ENCODE data around the gene FXYD5.
"Not testable (repeated sequence)": the region's sequence is repeated elsewhere in the genome, so short reads cannot be mapped to it uniquely, and the experiment has no call there.

Gene FXYD5

DNA sequence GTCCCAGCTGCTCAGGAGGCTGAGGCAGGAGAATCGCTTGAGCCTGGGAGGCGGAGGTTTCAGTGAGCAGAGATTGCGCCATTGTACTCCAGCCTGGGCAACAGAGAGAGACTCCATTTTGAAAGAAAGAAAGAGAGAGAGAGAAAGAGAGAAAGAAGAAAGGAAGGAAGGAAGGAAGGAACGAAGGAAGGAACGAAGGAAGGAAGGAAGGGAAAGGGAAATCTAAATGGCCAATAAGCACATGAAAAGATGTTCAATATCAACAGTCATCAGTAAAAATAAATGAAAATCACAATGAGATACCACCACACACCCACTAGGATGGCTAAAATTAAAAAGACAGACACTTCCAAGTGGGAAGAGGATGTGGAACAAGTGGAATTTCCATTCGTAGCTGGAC lies 19.7 kb downstream of the FXYD5 start:
- FAIRE-seq (no peak), DNase-seq (ENCODE audit: insufficient read length) (no peak)
- no peak for TF ChIP-seq POLR2AphosphoS5 (IDR thresholded peaks at IDR 0.05; ENCODE audit: low read depth, low read length)
- TF ChIP-seq POLR2A (IDR thresholded peaks at IDR 0.05; ENCODE audit: low read depth, low read length): no peak
- TF ChIP-seq TAF1 (IDR thresholded peaks at IDR 0.05; ENCODE audit: borderline replicate concordance, low read depth, low read length): no peak

DNA sequence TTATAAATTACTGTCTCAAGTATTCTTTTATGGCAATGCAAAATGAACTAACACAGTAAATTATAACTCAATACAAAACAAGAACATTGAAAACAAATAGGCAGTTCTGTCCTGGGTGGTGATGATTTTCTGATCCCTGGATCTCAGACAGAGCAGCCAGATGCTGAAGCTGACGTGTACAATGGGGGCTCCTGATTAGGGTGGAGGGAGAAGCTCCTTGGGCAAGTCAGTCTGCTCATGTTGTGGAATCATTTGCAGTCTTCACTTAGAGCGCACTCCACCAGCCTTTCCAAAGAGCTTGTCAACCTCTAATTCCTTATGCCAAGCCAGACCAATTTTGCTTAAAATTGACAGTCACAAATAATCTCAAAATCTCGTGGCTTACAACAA lies 21.6 kb downstream of the FXYD5 start:
- DNase-seq (ENCODE audit: insufficient read length) (no peak), FAIRE-seq (no peak)
- TF ChIP-seq POLR2A (IDR thresholded peaks at IDR 0.05; ENCODE audit: low read depth, low read length): no peak
- no peak for TF ChIP-seq POLR2AphosphoS5 (IDR thresholded peaks at IDR 0.05; ENCODE audit: low read depth, low read length)
- TF ChIP-seq TAF1 (IDR thresholded peaks at IDR 0.05; ENCODE audit: borderline replicate concordance, low read depth, low read length): no peak

DNA sequence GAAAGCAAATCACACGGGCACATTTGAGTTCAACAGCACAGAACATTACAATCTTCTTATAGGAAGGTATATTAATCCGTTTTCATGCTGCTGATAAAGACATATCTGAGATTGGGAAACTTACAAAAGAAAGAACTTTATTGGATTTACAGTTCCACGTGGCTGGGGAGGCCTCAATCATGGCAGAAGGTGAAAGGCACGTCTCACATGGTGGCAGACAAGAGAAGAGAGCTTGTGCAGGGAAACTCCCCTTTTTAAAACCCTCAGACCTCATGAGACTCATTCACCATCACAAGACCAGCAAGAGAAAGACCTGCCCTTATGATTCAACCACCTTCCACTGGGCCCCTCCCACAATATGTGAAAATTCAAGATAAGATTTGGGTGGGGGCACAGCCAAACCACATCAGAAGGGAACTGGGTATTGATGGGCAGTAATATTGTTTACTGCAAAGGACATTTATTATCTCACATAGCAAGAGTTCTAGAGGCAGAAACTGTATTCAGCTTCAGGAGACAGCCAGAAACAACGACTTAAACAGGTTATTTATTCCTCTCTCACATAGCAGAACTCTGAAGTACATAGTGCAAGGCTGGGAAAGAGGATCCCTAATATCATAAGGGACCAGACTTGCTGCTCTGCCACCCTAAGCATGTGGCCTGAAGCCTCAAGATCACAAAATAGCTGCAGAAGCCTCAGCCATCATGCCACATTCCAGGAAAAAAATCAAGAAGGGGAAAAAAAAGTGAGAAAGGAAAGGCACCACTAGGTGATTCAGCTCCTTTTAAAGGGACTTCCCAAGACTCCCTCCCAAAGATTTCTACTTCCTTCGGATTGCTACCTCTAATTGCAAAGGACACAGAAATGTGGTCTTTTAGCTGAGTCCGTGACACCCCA lies 23.1 kb downstream of the FXYD5 start:
- DNase-seq (ENCODE audit: insufficient read length) (no peak), FAIRE-seq (no peak)
- TF ChIP-seq POLR2AphosphoS5 (IDR thresholded peaks at IDR 0.05; ENCODE audit: low read depth, low read length): no peak
- no peak for TF ChIP-seq POLR2A (IDR thresholded peaks at IDR 0.05; ENCODE audit: low read depth, low read length)
- no peak for TF ChIP-seq TAF1 (IDR thresholded peaks at IDR 0.05; ENCODE audit: borderline replicate concordance, low read depth, low read length)

DNA sequence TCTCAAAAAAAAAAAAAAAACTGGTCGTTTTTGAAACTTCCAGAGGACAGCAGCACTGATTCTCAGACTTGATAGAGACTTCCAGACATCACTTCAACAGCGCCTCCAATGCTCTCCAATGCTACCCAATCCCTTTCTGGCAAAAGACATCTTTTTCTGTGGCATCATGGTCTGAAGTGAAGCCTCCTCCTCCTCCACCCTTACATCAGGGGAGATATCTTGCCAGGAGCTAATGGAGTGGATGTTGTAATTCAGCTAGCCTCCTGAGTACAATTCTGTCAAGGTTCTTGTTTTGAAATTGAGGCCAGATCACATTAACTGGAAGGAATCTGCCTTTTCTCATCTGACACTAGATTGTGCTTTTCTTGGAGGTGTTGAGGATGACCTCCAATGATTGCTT lies 24.2 kb downstream of the FXYD5 start:
- no peak for FAIRE-seq
- no peak for TF ChIP-seq POLR2A (IDR thresholded peaks at IDR 0.05; ENCODE audit: low read depth, low read length)
- no peak for TF ChIP-seq TAF1 (IDR thresholded peaks at IDR 0.05; ENCODE audit: borderline replicate concordance, low read depth, low read length)
- TF ChIP-seq POLR2AphosphoS5 (IDR thresholded peaks at IDR 0.05; ENCODE audit: low read depth, low read length): no peak
- no peak for DNase-seq (ENCODE audit: insufficient read length)

DNA sequence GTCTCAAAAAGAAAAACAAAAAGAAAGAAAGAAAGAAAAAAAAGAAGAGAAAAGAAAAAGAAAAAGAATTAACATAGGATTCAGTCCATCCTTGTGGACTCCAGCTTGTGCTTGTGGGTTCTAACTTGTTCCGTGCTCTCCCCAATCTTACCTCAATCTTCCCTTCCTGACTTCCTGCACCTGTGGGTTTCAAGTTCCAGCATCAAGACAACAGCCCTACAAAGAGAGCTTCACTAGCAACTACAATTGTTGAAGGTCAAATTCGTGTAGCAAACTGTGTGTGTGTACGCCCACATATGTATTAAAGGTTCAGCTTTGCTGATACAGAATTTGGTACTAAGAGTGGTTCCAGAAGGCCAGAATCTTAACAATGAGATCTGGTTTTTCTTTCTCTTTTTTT lies 25.3 kb downstream of the FXYD5 start:
- FAIRE-seq: no peak
- TF ChIP-seq TAF1 (IDR thresholded peaks at IDR 0.05; ENCODE audit: borderline replicate concordance, low read depth, low read length): no peak
- no peak for TF ChIP-seq POLR2AphosphoS5 (IDR thresholded peaks at IDR 0.05; ENCODE audit: low read depth, low read length)
- no peak for TF ChIP-seq POLR2A (IDR thresholded peaks at IDR 0.05; ENCODE audit: low read depth, low read length)

DNA sequence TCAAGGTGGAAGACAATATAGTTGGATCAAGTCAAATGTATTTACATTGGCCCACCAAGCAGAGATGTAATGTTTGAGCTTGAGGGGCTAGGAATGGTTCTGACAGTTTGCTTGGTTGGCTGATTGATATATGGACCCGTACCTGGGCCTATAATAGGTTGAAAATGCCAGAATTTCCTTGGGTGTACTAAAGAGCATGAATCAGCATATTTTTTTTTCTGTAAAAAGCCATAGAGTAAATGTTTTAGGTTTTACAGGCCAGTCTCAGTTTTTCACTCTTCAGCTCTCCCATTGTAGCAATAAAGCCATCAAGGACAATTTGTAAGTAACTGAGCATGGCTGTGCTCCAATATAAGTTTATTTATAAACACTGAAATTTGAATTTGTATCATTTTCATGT lies 26.9 kb downstream of the FXYD5 start:
- DNase-seq (ENCODE audit: insufficient read length) (no peak), FAIRE-seq (no peak)
- TF ChIP-seq TAF1 (IDR thresholded peaks at IDR 0.05; ENCODE audit: borderline replicate concordance, low read depth, low read length) (no peak), POLR2A (IDR thresholded peaks at IDR 0.05; ENCODE audit: low read depth, low read length) (no peak), POLR2AphosphoS5 (IDR thresholded peaks at IDR 0.05; ENCODE audit: low read depth, low read length) (no peak)

More for the DNA sequence above, 25.3 kb downstream of the FXYD5 start:
- DNase-seq (ENCODE audit: insufficient read length): no peak

DNA sequence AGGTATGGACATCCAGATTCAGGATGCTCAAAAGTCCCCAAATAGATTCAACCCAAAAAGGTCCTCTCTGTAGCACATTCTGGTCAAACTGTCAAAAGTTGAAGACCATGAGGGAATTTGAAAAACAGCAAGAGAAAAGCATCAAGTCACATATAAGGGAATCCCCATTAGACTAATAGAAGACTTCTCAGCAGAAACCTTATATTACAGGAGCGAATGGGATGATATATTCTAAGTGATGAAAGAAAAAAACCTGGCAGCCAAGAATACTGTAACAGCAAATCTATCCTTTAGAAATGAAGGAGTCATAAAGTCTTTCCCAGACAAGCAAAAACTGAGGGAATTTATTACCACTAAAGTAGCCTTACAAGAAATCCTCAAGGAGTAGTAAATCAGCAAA lies 29.7 kb downstream of the FXYD5 start:
- no peak for DNase-seq (ENCODE audit: insufficient read length)
- no peak for FAIRE-seq
- TF ChIP-seq POLR2AphosphoS5 (IDR thresholded peaks at IDR 0.05; ENCODE audit: low read depth, low read length) (no peak), TAF1 (IDR thresholded peaks at IDR 0.05; ENCODE audit: borderline replicate concordance, low read depth, low read length) (no peak), POLR2A (IDR thresholded peaks at IDR 0.05; ENCODE audit: low read depth, low read length) (no peak)

DNA sequence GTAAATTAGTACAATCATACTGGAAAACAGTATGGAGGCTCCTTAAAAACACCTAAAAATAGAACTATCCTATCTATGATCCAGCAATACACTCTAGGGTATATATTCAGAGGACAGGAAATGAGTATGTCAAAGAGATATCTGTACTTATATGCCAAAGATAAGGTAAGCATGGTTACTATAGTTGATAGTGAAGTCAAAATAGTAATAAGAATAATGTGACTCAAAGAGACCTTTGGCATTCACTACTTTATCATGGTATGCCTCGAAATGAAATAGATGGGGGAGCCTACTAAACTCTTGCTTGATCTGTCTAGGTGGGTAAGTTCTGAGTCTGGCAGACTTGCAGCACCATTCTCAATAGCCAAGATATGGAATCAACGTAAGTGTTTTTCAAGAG lies 30.3 kb downstream of the FXYD5 start:
- FAIRE-seq (no peak), DNase-seq (ENCODE audit: insufficient read length) (no peak)
- TF ChIP-seq POLR2A (IDR thresholded peaks at IDR 0.05; ENCODE audit: low read depth, low read length) (no peak), POLR2AphosphoS5 (IDR thresholded peaks at IDR 0.05; ENCODE audit: low read depth, low read length) (no peak), TAF1 (IDR thresholded peaks at IDR 0.05; ENCODE audit: borderline replicate concordance, low read depth, low read length) (no peak)

DNA sequence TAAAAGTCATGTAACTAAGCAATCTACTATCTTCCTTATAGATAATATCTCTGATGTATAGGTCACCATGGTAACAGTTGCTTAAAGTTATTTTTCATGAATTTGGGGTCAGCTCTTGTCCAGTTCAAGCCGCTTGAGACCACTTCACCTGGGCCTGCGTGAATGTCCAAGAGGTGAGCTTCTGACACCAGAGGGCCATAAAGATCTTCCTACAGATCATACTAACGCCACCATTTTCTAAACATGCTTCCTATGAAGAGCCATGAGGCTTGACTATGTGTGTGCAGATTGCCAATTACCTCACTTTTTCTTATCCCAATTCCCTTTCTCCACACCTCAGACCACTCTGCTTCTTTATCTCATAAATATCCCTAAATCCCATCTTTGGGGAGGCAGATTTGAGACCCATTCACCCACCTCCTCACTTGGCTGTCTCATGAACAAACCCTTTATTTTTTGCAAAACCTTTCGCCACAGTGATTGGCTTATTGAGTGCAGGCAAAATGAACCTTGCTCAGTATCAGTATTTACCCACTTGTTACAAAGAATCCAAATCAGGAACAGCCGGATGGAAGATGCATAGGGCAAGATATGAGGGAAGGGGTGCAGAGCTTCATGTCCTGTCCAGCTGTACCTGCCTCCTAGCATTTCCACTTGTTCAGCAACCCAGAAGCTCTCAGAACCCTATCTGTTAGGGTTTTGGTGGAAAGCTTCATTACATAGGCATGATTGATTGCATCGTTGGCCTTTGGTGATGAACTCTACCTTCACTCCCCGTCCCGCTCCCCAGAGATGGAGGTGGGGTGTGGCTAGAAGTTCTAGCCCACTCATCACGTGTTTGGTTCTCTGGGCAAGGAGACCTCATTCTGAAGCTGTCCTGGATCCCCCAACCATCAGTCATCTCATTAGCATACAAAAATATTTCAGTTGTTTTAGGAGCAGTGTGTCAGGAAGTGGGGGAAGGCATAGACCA lies 39.8 kb downstream of the FXYD5 start:
- no peak for FAIRE-seq
- no peak for DNase-seq (ENCODE audit: insufficient read length)

DNA sequence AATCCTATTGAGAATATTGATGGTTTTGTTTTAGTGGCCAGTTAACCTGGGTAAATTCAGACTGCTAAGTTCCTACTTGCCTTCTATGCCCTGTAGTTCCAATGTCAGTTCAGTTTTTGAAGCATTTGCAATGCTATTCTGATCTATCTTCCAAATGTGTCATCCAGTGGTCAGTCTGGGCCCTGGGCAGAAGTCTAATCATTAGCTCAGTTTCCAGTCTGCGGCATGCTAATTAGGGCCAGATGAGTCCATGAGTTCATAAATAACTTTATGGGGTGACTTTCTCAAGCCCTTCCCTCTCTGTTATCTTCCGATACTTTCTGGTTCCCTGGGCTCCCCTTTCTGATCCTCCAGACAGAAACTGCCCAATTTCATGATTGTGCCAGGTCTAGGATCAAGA lies 41.3 kb downstream of the FXYD5 start:
- FAIRE-seq: no peak
- DNase-seq (ENCODE audit: insufficient read length): no peak
- no peak for TF ChIP-seq POLR2A (IDR thresholded peaks at IDR 0.05; ENCODE audit: low read depth, low read length)

More for the DNA sequence above, 39.8 kb downstream of the FXYD5 start:
- no peak for TF ChIP-seq POLR2AphosphoS5 (IDR thresholded peaks at IDR 0.05; ENCODE audit: low read depth, low read length)
- no peak for TF ChIP-seq POLR2A (IDR thresholded peaks at IDR 0.05; ENCODE audit: low read depth, low read length)
- no peak for TF ChIP-seq TAF1 (IDR thresholded peaks at IDR 0.05; ENCODE audit: borderline replicate concordance, low read depth, low read length)

DNA sequence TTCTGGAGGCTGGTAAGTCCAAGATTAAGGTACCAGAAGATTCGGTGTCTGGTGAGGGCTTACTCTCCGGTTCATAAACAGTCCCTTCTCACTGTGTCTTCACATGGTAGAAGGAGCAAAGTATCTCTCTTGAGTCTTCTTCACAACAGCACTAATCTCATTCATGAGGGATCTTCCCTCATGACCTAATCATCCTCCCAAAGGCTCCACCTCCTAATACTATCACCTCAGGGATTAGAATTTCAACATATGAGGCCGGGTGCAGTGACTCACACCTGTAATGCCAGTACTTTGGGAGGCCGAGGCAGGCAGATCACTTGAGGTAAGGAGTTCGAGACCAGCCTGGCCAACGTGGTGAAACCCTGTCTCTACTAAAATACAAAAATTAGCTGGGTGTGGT lies 42.3 kb downstream of the FXYD5 start:
- FAIRE-seq; DNase-seq (ENCODE audit: insufficient read length): not testable (repeated sequence)

DNA sequence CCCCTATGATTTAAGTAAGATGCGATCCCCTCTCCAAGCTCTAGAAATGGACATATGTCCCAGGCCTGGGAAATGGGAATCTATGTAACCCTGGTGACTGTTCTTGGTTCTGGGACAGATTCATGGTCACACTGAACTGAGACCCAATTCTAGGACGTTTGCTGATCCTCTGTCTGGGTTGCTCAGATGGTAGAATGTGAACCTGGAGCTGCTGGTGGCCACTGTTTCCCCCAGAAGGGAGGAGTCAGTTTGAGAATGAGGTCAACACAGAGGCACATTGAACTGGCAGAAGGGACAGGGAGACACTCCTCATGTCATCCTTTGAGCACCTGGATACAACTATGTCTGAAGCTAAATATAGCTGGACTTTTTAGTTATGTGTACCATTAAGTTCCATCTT lies 44.9 kb downstream of the FXYD5 start:
- TF ChIP-seq TAF1 (IDR thresholded peaks at IDR 0.05; ENCODE audit: borderline replicate concordance, low read depth, low read length) (no peak), POLR2AphosphoS5 (IDR thresholded peaks at IDR 0.05; ENCODE audit: low read depth, low read length) (no peak), POLR2A (IDR thresholded peaks at IDR 0.05; ENCODE audit: low read depth, low read length) (no peak)
- FAIRE-seq: no peak
- DNase-seq (ENCODE audit: insufficient read length): no peak
